HG03571 (cell line): ENCODE data around the gene YWHAB.
"Not testable (repeated sequence)": the region's sequence is repeated elsewhere in the genome, so short reads cannot be mapped to it uniquely, and the experiment has no call there.

ENCODE experiments used
- ATAC-seq: cut with Tn5 transposase; IDR thresholded peaks from one replicate; pipeline ENCODE4 v1.9.1; 2021; ENCODE audit not compliant: unreplicated experiment

YWHAB gene

GRCh38 chr20:44866703-44867335 is 18.7 kb upstream of the YWHAB start:
- no peak for ATAC-seq

GRCh38 chr20:44869471-44869870 is 16.0 kb upstream of the YWHAB start:
- ATAC-seq, result no peak

DNA sequence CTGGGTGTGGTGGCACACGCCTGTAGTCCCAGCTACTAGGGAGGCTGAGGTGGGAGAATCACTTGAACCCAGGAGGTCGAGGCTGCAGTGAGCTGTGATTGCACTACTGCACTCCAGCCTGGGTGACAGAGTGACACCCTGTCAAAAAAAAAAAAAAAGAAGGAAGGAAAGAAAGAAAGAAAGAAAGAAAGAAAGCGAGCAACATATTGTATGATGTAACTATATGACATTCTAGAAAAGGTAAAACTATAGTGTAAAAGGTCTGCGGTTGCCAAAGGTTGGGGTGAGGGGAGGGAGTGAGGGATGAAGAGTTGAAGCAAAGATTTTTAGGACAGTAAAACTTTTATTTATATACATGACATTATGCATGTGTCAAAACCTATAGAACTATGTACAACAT is 3.1 kb upstream of the YWHAB start:
- ATAC-seq, result not testable (repeated sequence)

DNA sequence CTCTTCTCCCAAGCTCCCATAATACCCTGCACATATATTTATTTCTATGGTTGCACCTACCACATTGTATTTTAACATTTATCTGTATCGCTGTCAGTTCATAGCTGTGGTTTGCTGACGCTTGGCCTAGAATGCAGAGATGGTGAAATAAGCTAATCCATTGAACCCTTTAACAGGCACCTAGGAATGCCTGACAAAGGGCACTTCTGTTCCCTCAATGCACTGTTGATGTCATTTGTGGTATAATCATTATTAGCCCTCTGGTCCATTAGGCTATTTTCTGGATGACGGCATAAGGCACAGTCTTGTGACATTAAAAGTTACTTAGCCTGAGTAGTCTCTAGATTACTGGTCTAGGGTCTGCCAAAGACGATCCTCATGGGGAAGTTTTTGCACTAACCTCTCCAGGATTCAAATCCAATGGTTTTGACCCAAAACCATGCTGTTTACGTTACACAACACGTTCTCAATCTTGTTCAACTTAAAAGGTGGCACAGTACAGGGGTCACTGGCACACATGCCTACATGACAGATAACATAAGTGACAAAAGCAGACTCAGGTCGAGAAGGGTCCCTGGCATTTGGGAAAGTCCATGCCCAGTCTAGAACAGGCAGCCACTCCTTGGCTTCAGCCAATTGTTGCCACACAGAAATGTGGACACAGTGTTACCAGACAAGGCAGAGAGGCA is 2.1 kb upstream of the YWHAB start:
- ATAC-seq, result no peak

DNA sequence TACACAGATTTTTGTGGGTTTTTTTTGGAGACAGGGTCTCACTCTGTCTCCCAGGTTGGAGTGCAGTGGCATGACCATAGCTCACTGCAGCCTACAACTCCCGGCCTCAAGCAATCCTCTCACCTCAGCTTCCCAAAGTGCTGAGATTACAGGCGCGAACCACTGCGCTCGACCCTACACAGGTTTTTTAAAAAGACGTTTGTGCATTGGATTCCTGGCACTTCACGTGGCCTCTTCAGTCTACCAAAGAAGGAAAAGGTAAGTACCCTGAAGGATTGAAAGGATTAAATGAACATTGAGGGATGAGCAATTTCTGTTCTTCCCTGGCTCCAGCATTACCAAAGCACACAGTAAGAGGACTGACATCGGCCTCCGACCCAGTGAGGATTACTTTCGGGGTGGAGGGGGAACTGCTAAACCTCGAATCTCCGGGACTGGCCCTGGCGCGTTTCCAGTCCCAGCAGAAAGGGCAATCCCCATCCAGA is 556 bp upstream of the YWHAB start:
- ATAC-seq, result no peak

DNA sequence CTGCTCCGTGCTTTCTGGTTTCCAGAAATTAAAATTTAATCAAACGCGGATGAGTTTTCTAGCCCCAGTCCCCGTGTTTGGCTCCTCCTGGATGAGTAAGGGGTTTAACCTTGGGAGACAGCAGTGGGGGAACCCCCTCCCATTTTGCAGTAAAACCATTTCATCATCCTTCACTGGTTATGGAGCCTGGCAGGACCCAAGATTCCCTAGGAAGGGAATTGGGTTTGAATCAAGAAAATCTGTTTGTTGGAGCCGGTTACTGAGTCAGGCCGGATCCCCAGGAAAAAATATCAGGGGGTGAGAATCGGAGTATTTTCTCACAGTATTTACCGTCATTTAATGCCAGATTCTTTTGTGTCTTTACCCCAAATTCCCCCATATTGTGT is 754 bp downstream of the YWHAB start:
- ATAC-seq, result no peak

DNA sequence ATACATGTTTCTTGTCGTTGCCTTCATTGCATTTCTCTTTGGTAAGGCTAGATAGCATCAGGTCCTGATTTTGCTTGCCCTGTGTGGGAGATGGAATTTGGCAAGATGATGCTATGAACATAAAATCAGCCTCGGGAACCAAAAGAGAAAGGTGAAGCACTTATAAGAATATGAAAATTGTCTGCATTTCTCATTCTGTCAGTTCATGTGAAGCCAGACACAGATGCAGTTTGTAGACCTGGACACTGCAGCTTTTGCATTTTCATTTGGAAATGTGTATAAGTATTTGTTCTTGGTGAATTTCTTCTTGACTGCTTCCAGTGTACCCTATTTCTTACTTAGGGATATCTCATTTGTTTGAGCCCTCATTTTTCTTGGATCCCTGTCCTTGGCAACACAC is 1.3 kb downstream of the YWHAB start:
- no peak for ATAC-seq

GRCh38 chr20:44887466-44887865 is 2.0 kb downstream of the YWHAB start:
- no peak for ATAC-seq

DNA sequence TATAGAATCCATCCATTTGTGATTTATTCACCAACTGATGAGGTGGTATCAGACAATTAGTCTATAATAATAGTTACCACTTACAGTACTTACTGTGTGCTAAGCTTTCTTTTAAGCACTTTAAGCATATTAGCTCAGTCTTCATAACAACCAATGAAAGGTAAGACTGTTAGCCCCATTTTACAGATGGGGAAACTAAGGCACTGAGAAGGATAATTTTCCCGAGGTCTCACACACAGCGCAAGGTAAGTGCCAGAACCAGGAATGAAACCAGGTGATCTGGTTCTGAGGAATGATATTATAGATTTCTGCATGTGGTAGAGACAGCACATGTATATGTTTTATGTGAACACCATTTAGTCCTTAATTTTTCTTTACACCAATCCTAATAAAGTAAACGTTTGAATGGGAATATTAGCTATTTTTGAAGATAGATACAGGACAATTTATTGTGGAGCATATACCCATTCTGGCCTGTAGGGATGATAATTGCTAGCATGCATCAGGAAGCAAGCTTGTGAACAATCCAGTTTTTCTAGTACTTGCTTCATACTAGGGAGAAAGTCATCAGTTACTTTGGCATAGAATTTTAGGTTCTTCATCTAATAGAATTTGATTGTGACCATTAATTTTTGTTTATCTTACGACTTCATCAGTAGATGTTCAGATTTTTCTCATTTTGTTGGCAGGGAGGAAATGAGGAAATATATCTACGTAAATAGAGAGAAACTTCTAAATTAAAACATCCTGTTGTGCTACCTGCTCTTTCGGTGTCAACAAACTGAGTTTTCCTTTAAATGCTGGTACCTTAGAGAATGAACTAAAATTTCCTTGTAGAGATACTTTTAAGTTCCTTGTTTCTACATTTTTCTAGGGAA is 3.0 kb downstream of the YWHAB start:
- no peak for ATAC-seq

- no peak for ATAC-seq
These were observed 6.3 kb downstream of the YWHAB start for GRCh38 chr20:44891826-44892225.

- ATAC-seq, result no peak
These were observed 9.5 kb downstream of the YWHAB start for GRCh38 chr20:44894959-44895358.

DNA sequence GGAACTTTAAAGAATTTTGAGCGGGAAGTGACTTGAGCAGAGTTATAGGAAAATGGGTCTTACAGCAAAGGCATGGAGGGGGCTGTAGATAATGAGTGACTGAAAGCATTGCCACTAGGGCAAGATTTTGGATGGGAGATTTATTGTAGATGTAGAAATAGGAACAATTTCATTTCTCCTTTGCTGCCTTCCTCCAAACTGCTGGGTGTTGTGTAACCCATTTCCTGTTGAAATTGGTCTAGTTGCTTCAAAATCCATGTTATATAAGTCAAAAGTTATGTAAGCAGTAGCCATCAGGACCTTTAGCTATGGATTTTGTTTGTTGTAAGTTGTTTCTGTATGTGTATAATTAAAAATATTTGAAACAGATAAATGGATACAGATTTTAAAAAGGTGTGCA is 11.1 kb downstream of the YWHAB start:
- ATAC-seq, result no peak

GRCh38 chr20:44897133-44897532 is 11.6 kb downstream of the YWHAB start:
- no peak for ATAC-seq

DNA sequence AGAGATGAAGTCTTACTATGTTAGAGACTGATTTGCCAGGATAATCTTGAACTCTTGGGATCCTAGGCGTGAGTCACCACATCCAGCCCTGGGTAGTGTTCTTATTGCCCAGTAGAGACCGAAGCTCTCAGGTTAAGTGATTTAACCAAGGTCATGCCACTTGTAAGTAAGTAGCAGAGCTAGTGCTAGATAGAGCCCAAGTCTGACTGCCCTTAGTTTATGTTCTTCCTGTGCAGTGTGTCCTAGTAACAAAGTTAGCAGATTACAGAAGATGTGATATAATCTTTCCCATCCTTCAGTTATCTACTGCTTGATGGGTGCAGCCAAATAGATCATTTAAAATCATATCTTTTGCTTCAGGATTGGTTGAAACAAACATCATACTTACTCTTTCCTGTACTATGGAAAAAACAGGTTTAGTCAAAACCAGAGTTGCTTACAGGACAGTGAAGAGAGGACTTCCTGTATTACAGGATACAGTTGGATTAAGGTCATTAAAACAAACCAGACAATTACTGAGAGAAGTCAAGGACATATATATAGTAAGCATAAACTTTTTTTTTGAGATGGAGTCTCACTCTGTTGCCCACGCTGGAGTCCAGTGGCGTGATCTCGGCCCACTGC is 14.8 kb downstream of the YWHAB start:
- ATAC-seq, result no peak

DNA sequence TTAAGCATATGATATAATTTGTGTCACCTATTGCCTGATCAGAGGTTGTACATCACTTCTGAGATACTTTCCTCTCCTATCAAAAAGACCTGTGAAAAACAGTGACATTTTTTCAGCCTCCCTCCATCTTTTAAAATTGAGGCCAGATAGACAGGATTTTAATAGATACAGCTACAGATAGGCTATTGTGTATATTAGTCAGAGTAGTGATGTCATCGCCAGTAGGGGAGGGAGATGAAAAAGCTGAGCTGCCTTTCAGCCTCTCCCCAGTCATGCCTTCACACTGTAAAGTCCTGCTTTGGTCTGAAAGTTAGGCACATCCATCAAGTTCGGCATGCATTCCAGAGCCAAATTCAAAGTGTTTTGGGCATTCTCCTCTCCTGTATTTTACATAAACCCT is 16.5 kb downstream of the YWHAB start:
- ATAC-seq, result no peak

- ATAC-seq, result no peak
These were observed 18.9 kb downstream of the YWHAB start for GRCh38 chr20:44904377-44904776.

DNA sequence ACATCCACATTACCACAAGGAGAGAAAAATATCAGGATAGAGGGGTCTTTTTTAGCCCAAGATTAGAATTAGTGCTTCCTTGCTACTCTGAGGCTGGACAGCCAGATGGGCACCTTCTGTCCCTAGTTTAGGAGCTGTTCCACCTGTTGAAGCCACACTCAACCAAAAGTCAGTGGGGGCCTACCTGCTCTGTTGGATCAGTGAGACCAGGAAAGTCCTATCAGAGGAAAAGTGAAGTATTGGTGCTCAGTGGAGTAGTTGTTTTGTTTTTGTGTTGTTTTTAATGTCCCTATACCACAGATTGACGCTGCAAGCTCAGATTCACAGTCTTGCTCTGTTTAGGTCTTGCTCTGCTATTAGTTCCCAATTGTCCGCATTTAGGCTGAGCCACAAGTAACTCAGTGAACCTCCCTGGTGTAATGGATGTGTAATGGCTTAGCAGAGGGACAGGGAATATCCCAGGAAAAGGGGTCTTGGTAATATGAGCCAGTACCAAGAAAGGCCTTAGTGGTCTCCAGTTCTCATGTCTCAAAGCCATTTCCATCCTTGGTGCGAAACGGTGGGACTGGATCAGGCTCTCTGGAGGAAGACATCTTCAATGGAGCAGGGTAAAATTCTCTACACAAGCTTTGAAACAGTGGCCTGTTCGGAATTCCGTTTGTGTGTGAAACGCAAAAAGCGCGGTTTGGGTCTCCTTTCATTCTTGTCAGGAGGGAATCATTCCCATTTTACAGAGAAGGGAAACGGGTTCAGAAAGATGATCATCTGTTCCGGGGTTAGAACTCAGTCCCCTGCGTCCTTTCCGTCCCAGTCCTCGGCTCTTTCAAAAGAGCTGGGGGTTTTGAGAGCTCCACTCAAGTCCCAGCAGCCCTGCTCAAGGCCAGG is 23.7 kb downstream of the YWHAB start:
- ATAC-seq, result no peak

DNA sequence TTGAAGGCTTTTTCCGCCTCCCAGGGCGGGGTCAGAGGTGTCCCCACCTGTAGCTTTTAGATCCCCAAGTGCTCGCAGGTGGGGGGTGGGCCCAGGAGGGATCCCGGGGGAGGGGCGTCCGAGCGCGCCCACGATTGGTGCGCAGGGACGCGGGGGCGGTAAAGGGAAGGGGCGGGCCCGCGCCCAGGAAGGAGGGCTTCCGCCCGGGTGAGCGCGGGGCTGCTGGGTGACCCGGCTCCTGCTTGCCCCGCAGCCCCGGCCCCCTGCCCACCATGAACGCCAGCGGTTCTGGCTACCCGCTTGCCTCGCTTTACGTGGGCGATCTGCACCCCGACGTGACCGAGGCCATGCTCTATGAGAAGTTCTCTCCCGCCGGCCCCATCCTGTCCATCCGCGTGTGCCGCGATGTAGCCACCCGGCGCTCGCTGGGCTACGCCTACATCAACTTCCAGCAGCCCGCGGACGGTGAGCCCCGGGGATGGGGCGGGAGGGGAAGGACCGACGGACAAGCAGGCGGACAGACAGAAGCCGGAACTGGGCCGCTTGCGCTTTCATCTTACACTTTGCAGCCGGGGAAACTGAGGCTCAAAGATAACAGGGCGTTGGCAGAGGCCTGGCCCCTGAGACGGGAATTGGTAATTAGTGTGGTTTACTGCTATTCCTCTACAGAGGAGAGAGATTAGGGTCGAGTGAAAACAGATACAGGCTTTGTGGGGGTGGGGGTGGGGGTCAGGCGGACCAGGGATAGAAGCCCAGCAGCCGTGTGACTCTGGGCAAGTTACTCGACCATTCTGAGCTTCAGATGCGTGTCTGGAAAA is 24.6 kb downstream of the YWHAB start, which contains the start of gene PABPC1L:
TSS of gene PABPC1L (plus strand) at position 189 of the 818 bp plus-strand sequence. CDS start at position 273, 84 bp downstream.
- ATAC-seq, result peak; percentile 72

DNA sequence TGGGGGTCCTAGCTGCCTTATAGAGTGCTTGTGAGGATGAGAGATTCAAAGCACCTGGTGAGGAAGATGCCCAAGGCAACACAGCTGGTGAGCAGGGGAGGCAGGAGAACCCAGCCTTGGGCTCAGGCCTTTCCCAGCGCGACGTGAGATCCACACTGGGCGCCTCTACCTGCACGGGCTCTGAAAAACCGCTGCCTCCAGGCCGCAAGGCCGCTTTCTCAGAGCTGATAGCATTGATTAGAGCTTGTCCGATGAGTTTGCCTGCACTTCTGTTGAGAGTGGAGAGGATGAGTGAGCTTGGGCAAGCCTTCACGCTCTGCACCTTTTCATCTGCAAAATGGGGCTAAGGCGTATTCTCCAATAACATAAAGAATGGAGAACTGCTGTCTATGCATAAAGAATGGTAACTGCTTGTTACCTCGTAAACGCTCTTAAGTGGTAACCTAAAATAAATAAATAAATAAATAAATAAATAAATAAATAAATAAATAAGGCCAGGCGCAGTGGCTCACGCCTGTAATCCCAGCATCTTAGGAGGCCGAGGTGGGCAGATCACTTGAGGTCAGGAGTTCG is 25.3 kb downstream of the YWHAB start:
- ATAC-seq, result no peak
